HepG2 (cell line): ENCODE results near the gene AARS1.
"Not testable (repeated sequence)": the region's sequence is repeated elsewhere in the genome, so short reads cannot be mapped to it uniquely, and the experiment has no call there.

Source experiments
- CTCF ChIP-seq: sonication (generic); formaldehyde crosslinking; IDR thresholded peaks from 2 replicates; pipeline ENCODE4 v1.5.0; 2020; ENCODE audit warnings: mild to moderate bottlenecking, missing genetic modification reagents, moderate library complexity
- MXD4 ChIP-seq: IDR thresholded peaks from 2 replicates; pipeline ENCODE4 v1.6.1; 2016; ENCODE audit warnings: mild to moderate bottlenecking, missing biosample characterization, missing genetic modification reagents
- MYC ChIP-seq: sonication (generic); formaldehyde crosslinking; IDR thresholded peaks from 2 replicates; pipeline ENCODE4 v1.9.0; 2021; ENCODE audit warnings: missing genetic modification reagents, borderline replicate concordance
- POLR2A ChIP-seq, 2 experiments: IDR thresholded peaks; 2 replicates each; pipeline ENCODE4 v1.6.1; 2011; ENCODE audit warnings: low read depth in 2 of 2, low read length in 2 of 2, mild to moderate bottlenecking in 1 of 2, moderate library complexity in 1 of 2; ENCODE audit not compliant: insufficient read depth in 1 of 2
- SP1 ChIP-seq, 2 experiments: fragments of 450-650 bp in 1 of 2; sonication (generic) in 1 of 2; formaldehyde crosslinking in 1 of 2; IDR thresholded peaks; 2 replicates each; pipeline versions ENCODE4 v1.4.0 to v1.6.1; 2016 to 2020; ENCODE audit warnings: missing genetic modification reagents in 1 of 2
- ZNF232 ChIP-seq: sonication (generic); formaldehyde crosslinking; IDR thresholded peaks from 2 replicates; pipeline ENCODE4 v1.4.0; 2020; ENCODE audit warnings: missing genetic modification reagents, borderline replicate concordance
- TF ChIP-seq, protein P1 (sequence below): sonication (generic); formaldehyde crosslinking; conservative IDR thresholded peaks from 2 replicates; pipeline ENCODE4 v1.4.0; 2020; ENCODE audit warnings: missing genetic modification reagents
- TF ChIP-seq, protein P2 (sequence below): IDR thresholded peaks from 2 replicates; pipeline ENCODE4 v1.6.1; 2016; ENCODE audit warnings: missing genetic modification reagents, missing compliant biosample characterization

DNA sequence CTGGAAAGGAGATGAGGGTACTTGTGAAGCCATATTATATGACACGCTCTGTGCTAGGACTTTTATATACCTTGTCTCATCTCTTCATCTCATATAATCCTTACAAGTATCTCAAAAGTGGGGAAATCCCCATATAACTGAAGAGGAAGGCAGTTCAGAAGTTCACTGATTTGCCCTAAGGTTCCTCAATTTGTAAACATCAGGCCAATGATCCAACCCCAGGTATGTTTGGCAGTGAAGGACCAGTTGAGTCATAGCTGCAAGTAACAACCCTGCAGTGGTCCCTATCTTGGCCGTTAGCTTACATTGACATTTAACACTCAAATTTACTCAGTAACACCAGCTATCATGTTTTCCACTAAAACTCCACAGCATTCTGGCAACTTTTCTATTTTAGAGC is 70.7 kb downstream of the AARS1 start:
- TF ChIP-seq SP1 (IDR thresholded peaks at IDR 0.05); SP1 (CRISPR knock-in tag; IDR thresholded peaks at IDR 0.05); CTCF (CRISPR knock-in tag); POLR2A (IDR thresholded peaks at IDR 0.05; ENCODE audit: insufficient read depth in 1 of 2, low read depth in 2 of 2, low read length in 2 of 2); ZNF232 (CRISPR knock-in tag); MXD4 (CRISPR knock-in tag); MYC (CRISPR knock-in tag): not testable (repeated sequence)
- TF ChIP-seq, protein P1, sequence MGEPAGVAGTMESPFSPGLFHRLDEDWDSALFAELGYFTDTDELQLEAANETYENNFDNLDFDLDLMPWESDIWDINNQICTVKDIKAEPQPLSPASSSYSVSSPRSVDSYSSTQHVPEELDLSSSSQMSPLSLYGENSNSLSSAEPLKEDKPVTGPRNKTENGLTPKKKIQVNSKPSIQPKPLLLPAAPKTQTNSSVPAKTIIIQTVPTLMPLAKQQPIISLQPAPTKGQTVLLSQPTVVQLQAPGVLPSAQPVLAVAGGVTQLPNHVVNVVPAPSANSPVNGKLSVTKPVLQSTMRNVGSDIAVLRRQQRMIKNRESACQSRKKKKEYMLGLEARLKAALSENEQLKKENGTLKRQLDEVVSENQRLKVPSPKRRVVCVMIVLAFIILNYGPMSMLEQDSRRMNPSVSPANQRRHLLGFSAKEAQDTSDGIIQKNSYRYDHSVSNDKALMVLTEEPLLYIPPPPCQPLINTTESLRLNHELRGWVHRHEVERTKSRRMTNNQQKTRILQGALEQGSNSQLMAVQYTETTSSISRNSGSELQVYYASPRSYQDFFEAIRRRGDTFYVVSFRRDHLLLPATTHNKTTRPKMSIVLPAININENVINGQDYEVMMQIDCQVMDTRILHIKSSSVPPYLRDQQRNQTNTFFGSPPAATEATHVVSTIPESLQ (CRISPR knock-in tag) = not testable (repeated sequence)
- TF ChIP-seq, protein P2, sequence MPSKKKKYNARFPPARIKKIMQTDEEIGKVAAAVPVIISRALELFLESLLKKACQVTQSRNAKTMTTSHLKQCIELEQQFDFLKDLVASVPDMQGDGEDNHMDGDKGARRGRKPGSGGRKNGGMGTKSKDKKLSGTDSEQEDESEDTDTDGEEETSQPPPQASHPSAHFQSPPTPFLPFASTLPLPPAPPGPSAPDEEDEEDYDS (CRISPR knock-in tag) = not testable (repeated sequence)
